SK-N-DZ (cell line): ENCODE measurements around the gene HDAC4.

ENCODE experiments used
- DNase-seq: peaks from one replicate; pipeline ENCODE4 v3.0.0-alpha.2; 2015; ENCODE audit warnings: low spot score

HDAC4 gene

DNA sequence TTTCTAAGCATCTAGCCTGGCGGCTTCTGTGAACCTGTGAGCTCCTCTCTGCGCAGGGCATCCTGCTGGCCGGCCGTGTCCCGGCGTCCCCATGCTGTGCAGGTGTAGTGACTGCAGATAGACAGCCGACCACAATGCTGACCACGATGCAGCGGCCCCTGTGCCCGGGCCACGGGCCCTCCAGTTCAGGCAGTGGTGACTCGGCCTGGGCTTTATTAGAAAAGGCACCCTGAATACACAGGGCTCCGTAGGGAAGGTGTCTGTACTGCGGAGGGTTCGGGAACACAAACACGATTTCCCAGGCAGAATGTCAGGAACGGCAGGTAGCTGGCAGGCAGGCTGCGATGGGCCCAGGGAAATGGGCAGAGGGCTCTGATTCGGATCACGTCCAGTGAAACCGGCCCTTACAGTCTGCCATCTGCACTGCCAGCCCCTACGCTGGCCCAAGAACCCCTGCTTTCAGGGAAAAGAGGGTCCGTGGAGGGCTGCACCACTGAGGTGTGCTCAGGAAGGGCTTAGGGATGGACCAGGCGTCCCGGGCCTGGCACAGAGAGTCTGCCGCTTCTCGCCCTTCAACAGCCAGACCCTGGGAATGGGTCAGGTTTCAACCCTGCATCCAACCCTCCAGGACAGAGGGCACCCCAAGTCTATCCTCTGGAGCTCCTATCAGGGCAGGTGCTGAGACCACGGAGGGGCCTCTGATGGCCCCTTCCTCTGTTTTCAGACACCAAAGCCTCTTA is 196.5 kb downstream of the HDAC4 start:
- no peak for DNase-seq

- DNase-seq, result no peak
These were observed 197.2 kb downstream of the HDAC4 start for GRCh38 chr2:239203443-239204135.

DNA sequence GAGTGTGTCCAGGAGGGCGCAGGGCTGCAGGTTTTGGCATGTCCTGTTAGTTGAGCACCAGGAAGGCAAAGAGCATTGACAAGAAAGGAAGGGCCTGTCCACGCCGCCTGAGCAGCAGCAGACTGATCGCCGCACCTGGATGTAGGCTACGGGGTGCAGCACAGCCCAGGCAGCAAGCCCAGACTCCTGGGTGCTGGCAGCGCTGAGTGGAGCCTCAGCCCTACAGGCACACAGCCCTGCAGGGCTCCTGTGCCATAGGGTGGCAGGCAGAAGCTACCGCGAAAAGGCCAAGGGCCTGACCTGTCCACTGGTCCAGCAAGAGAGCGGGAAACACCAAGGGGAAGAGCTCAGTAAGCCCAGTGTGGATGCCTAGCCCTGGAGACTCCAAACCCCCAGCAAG is 198.0 kb downstream of the HDAC4 start:
- no peak for DNase-seq

DNA sequence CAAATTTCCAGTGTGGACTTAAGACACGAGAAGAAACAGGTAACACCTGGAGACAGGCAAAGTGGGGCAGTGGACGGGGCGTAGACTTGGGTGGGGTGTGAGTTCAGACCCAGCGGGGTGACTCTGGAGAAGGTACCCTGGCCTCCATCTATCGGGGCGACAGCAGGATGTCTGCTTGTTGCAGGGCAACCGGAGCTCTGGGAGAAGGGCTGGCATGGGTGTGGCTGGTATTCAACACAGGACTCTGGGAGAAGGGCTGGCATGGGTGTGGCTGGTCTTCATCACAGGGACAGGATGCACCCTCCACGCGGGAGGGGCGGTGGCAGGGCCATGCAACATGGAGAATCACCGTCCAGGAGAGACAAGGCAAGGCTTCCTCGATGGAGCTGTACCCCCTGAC is 198.5 kb downstream of the HDAC4 start:
- no peak for DNase-seq

DNA sequence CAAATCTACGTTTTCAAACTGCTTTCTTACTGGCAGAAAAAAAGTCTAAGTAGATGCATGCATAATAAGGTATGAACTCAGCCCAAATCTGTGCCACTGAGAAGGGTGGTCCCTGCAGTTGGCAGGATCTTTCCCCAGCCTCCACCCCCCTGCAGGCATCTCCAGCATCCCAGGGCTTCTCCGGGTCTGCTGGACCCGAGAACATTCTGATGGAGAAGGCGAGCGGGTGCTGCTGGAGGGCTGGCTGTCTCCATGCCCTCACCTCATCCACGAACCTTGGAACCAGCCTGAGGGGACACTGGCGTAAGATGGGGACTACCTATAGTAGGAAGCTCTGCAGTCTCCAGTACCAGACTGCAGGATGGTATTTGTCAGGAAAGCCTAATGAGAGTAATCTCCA is 198.9 kb downstream of the HDAC4 start:
- DNase-seq, result no peak

DNA sequence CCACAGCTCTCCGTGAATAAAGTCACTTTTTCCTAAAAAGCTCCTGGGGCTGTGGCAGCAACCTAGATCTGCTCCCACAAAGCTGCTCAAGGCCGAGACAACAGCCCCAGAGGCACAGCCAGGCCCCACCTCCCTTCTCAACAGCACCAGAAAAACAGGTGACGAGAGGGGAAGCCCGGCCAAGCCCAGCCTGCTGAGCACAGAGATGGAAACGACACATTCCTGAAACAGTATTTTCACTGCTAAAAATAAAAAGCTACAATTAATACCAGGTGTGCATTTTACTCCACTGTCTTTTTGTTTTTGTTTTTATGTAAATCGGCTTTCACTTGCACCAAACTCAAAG is 199.3 kb downstream of the HDAC4 start:
- no peak for DNase-seq

DNA sequence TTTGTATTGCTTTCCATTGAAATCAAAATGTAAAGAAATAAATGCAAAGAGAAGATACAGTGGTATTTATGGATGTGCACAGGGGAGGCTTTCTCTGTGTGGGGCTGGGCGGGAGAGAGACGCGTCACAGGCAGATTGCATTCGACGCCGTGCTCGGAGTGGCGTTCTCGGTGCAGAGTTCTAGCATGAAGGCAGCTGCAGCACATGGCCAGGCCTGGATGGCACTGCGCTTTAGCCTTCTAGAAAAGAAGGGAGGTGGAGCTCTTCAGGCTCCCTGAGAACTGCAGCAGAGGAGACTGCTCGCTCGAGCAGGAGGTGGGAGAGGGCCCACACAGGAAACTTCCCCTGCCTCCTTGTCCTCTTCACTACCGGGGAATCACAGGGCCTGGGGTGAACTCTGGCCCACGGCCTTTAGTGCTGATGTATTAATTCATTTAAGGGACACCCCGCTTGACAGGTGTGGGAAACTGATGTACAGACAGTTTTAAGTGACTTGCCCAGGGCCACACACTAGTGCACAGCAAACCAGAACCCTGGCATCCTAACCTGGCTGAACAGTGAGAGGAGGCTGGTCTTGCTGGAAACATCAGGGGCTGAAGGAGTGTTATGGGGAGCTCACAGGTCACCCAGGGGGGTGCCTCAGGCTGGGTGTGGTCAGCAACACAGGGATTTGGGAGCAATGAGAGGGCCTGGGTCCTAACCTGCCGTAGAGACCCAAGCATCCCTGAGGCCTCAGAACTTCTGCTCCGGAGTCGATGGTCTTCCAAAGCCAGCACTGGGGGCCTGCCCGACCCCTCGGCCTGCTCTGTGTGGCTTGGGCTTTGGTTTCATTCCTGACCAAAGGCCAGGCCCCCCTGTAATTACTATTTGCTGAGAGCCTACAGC is 199.9 kb downstream of the HDAC4 start:
- DNase-seq, result no peak

DNA sequence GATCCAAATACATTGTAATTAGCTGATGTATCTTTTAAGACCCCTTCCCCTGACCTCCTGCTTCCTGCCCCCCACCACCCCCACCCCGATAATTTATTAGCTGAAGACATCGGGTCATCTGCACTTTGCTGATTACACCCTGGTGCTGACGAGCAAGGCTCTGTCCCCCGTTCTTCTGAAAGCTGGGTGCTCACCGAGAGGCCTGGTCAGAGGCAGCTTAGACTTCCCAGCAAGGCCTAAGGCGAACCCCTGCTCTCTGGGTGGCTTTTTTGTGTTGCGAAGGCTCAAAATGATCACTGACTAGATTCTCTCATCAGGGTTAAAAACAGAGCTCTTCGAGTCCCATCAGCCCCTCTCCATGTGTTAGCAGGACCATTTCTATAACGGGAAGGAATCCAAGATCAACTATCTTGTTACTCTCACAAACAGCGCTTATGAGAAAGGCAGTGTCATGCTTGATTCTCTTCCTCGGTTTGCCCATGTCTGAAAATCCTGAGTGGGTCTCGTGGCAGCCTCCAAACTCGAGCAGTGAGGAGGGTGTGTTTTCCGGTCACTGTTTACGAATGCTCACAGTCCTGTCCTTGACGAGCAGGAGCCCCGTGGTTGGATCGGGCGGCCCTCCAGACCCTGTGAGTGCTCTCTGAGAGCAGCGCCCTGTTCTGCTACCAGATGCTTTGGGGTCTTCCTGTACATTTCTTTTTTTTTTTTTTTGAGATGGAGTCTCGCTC is 201.6 kb downstream of the HDAC4 start:
- DNase-seq, result no peak

DNA sequence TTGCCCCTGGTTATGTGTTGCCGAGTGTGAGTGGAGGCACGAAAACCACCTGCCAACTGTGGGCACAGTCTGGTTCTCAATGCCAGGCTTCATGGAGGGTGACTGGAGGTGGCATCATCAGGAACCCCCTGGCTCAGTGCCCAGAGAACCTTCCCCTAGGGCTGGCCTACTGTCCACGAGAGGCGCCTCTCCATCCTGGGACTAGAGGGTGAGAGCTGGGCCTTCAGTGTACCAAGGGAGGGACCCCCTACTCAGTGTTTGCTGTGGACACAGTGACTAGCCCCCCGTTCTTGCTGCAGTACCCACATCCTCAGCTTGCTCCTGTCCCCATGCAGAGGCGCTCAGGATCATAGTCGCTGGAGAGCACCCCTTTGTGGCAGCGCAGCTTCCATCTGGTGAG is 202.6 kb downstream of the HDAC4 start:
- DNase-seq, result no peak

GRCh38 chr2:239197146-239197545 is 203.7 kb downstream of the HDAC4 start:
- no peak for DNase-seq

GRCh38 chr2:239196474-239197021 is 204.3 kb downstream of the HDAC4 start:
- DNase-seq, result no peak

DNA sequence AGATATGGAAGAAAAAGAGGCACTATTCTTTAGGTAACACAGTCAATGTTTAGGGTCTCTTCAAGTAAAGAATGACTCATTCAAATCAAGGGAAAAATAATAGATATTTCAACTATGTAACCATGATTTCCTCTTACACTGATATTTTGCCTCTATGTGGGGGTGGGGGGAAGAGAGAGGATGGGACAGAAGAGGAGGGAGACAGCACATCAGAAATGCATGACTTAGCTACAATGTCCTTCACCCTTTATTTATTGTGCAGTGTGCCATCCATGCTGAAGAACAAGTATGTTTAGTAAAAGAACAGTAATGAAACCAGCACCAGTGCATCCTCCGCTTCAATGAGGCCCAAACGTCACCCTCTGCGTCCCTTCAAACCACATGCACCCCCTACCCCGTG is 204.8 kb downstream of the HDAC4 start:
- DNase-seq, result no peak

DNA sequence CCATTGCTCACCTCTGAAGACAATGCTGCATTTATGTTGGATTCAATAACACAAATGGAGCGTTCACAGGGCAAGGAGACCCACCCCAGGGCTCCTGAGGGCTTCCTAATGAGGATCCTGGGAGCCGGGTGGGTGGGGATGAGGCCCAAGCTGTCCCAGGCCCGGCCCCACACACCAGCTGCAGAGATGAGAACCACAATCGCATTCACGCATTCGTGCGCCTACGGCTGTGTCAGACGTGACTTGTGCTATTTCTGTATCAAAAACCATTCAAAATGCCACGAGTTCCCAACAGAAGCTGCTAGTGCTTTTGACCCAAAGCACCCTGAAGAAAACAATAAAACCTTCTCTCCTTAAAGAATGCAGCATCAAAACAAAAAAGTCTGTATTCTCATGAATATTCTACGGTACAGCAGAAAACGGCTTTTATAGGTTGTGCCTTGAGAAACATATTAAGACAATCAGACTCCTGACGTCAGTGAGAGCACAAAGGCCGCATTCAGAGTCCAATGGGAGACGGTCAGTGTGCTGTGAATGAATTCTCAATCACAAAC is 205.4 kb downstream of the HDAC4 start:
- no peak for DNase-seq

GRCh38 chr2:239194731-239195317 is 206.0 kb downstream of the HDAC4 start:
- DNase-seq, result no peak

DNA sequence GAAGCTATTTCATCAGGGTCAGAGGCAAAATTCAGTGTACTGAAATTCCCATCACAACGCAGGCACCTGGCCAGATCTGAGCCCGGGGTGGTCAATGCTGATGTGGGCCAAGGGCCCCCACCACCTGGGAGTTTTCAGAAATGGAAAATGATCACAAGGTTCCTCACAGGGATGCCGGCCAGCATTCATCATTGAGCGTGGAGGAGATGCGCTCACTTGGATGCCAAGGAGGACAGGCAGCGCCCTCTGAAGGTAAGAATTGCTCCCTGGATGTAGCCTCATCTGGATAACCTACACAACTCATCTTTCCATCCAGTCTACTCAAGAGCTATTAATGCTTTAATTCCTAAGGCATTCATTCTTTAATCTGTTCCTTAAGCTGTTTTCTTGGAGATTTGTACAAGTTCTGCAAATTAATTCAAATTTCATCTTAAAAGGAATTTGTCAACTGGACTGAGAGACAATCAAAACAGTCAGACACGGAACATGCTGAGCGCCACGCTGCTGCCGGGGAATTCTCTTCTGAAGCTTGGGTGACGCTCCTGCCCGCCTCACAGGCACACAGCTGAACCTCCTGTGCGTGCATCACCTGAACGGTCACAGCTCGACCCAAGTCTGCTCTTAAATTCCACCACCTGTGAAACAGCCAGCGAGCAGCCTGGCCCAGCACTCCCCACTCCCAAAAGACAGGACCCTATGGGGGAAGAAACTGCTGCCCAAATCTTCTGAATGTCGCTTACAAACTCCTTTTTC is 206.7 kb downstream of the HDAC4 start:
- DNase-seq, result no peak

GRCh38 chr2:239193401-239193811 is 207.4 kb downstream of the HDAC4 start:
- no peak for DNase-seq

GRCh38 chr2:239192975-239193374 is 207.8 kb downstream of the HDAC4 start:
- DNase-seq, result no peak

DNA sequence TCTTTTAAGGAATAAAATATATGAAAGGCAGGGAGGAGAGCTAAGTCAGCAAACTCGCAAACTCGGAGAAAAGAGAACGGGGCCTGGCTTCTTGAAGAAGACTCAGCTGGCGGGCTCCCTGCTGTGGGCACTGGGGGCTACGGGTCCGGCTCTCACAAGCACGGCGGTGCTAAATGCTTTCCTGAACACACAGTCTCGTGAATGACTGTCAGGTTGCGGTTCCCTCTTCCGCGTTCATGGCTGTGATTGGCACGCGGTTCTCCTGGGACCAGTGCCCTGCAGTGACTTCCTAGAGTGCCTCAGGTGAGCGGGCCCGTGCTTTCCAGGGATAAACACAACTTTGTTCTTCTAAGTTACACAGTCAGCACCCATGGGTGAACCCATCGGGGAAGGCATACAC is 208.4 kb downstream of the HDAC4 start:
- no peak for DNase-seq

DNA sequence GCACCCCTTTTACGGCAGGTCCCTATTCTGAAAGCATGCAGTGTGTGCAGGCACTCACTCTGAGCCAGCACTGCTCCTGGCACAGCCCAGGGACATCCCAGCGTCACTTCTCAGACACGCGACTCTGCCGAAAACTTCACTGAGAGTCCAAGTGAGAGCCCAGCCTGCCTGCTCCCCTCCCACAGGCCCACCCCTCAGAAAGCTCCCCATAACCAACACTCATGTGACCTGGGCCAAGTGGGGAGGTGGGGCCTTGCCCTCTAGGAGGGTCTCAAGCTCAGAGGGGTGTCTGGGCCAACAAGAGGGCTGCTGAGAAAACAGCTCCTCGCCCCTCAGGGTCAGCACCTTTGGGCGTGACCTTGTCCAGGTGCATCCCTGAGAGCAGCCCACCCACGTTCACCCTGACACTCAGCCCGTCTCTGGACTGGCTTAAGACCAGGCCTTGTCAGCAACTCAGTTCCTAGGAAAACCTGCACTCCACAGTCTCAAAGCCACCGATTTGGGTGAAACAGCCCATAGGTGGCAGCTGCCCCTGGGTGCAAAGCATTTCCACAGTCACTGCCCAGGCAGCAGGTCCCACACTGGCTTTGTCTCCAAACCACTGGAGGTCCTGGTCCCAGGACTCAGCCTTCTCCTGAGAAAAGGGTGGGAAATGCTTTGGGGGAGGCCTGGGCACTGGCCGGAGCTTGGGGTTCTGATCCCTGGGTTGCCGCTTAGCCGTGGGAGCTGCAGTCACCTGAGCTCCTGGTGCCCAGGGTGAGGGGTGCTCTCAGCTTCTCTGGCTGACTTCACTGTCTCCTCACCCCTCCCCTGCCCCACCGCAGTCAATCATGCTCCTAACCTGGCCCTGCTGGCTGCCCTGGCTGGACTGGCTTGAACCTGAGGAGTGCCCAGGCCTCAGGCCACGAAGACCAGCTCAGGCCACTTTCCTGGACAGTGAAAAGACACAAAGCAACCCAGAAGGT is 209.6 kb downstream of the HDAC4 start:
- DNase-seq, result no peak
